Measurements from ENCODE around the gene DNAJC11. TPM values are rescaled to one million over a fixed set of nuclear protein-coding genes. Genes with fewer than 3 reads are reported as not detected.

The DNAJC11 gene
- total and polyA plus RNA-seq, 2 experiments from 2014 or later = 35.3 to 39.5 TPM

GRCh38 chr1:6683434-6683833, 18.2 kb downstream of the DNAJC11 start:
- no peak overlapping the region for H3K27ac ChIP-seq
- over 99% methylated on average over 3 of the region's 3 CpGs for WGBS (ENCODE audit: low lambda C conversion rate, missing lambda C conversion rate)
- no peaks in the 10 kb centered on the region for H3K27me3 ChIP-seq
- H3K79me2 ChIP-seq = peaks cover 30% of the 10 kb centered on the region
- H3K36me3 ChIP-seq (replicated peaks; ENCODE audit: insufficient read depth, low read depth) = no peaks in the 10 kb centered on the region
- H3K4me3 ChIP-seq = no peak overlapping the region
- TF ChIP-seq EZH2phosphoT487 (IDR thresholded peaks at IDR 0.05; ENCODE audit: low read depth, severe bottlenecking, unreplicated experiment) (no peak), EZH2 (IDR thresholded peaks at IDR 0.05; ENCODE audit: borderline replicate concordance) (no peak)
- TF ChIP-seq, protein P1, sequence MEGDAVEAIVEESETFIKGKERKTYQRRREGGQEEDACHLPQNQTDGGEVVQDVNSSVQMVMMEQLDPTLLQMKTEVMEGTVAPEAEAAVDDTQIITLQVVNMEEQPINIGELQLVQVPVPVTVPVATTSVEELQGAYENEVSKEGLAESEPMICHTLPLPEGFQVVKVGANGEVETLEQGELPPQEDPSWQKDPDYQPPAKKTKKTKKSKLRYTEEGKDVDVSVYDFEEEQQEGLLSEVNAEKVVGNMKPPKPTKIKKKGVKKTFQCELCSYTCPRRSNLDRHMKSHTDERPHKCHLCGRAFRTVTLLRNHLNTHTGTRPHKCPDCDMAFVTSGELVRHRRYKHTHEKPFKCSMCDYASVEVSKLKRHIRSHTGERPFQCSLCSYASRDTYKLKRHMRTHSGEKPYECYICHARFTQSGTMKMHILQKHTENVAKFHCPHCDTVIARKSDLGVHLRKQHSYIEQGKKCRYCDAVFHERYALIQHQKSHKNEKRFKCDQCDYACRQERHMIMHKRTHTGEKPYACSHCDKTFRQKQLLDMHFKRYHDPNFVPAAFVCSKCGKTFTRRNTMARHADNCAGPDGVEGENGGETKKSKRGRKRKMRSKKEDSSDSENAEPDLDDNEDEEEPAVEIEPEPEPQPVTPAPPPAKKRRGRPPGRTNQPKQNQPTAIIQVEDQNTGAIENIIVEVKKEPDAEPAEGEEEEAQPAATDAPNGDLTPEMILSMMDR (IDR thresholded peaks at IDR 0.05; ENCODE audit: poor library complexity) = no peak
- no peaks in the 10 kb centered on the region for H3K9me2 ChIP-seq (replicated peaks; ENCODE audit: insufficient read depth)
- no peaks in the 10 kb centered on the region for H3K9me3 ChIP-seq (ENCODE audit: low read depth)
- H3K4me1 ChIP-seq (ENCODE audit: insufficient read depth) = no peaks in the 10 kb centered on the region
- H2AFZ ChIP-seq = no peak overlapping the region
- H3K4me2 ChIP-seq = no peak overlapping the region
- no peaks in the 10 kb centered on the region for H4K20me1 ChIP-seq (ENCODE audit: insufficient read depth, poor library complexity, severe bottlenecking)
- no peak for DNase-seq (ENCODE audit: low spot score)

- H3K4me2 ChIP-seq = no peak overlapping the region
- H3K27ac ChIP-seq = no peak overlapping the region
- H3K9me2 ChIP-seq (replicated peaks; ENCODE audit: insufficient read depth) = no peaks in the 10 kb centered on the region
- TF ChIP-seq, protein P1 (IDR thresholded peaks at IDR 0.05; ENCODE audit: poor library complexity) = no peak
- no peak for TF ChIP-seq EZH2 (IDR thresholded peaks at IDR 0.05; ENCODE audit: borderline replicate concordance)
- no peak for TF ChIP-seq EZH2phosphoT487 (IDR thresholded peaks at IDR 0.05; ENCODE audit: low read depth, severe bottlenecking, unreplicated experiment)
- DNase-seq (ENCODE audit: low spot score) = no peak
- no peaks in the 10 kb centered on the region for H3K27me3 ChIP-seq
- no peak overlapping the region for H2AFZ ChIP-seq
- H3K9me3 ChIP-seq (ENCODE audit: low read depth) = no peaks in the 10 kb centered on the region
- no peaks in the 10 kb centered on the region for H4K20me1 ChIP-seq (ENCODE audit: insufficient read depth, poor library complexity, severe bottlenecking)
- no peak overlapping the region for H3K4me3 ChIP-seq
- no peaks in the 10 kb centered on the region for H3K4me1 ChIP-seq (ENCODE audit: insufficient read depth)
- H3K79me2 ChIP-seq = no peaks in the 10 kb centered on the region
- 96% methylated on average over 2 of the region's 2 CpGs for WGBS (ENCODE audit: low lambda C conversion rate, missing lambda C conversion rate)
- H3K36me3 ChIP-seq (replicated peaks; ENCODE audit: insufficient read depth, low read depth) = no peaks in the 10 kb centered on the region
Observed at GRCh38 chr1:6675941-6676340, 25.7 kb downstream of the DNAJC11 start.

- no peaks in the 10 kb centered on the region for H3K4me1 ChIP-seq (ENCODE audit: insufficient read depth)
- DNase-seq (ENCODE audit: low spot score) = no peak
- H3K4me2 ChIP-seq = no peak overlapping the region
- H3K36me3 ChIP-seq (replicated peaks; ENCODE audit: insufficient read depth, low read depth) = no peaks in the 10 kb centered on the region
- no peaks in the 10 kb centered on the region for H3K9me2 ChIP-seq (replicated peaks; ENCODE audit: insufficient read depth)
- TF ChIP-seq, protein P1 (IDR thresholded peaks at IDR 0.05; ENCODE audit: poor library complexity) = no peak
- TF ChIP-seq EZH2phosphoT487 (IDR thresholded peaks at IDR 0.05; ENCODE audit: low read depth, severe bottlenecking, unreplicated experiment) (no peak), EZH2 (IDR thresholded peaks at IDR 0.05; ENCODE audit: borderline replicate concordance) (no peak)
- H4K20me1 ChIP-seq (ENCODE audit: insufficient read depth, poor library complexity, severe bottlenecking) = no peaks in the 10 kb centered on the region
- no peaks in the 10 kb centered on the region for H3K79me2 ChIP-seq
- H3K27ac ChIP-seq = no peak overlapping the region
- H3K9me3 ChIP-seq (ENCODE audit: low read depth) = no peaks in the 10 kb centered on the region
- no peak overlapping the region for H2AFZ ChIP-seq
- no peaks in the 10 kb centered on the region for H3K27me3 ChIP-seq
- WGBS (ENCODE audit: low lambda C conversion rate, missing lambda C conversion rate) = 96% methylated on average over 1 of the region's 1 CpG
- H3K4me3 ChIP-seq = no peak overlapping the region
Observed at GRCh38 chr1:6674771-6675170, 26.8 kb downstream of the DNAJC11 start.

Measured in hepatocyte (in vitro differentiated cells).